Measurements from ENCODE around the gene ARHGEF28. TPM values are rescaled to one million over a fixed set of nuclear protein-coding genes. Genes with fewer than 3 reads are reported as not detected.

ARHGEF28 gene
- total RNA-seq, 1 donor from 2014 or later, result 44.9 TPM

GRCh38 chr5:73706963-73707362 lies 81.0 kb downstream of the ARHGEF28 start:
- no peak for DNase-seq (ENCODE audit: extremely low spot score, unreplicated experiment)
- peaks cover 16% of the 10 kb centered on the region for H3K9me3 Mint-ChIP-seq (ENCODE audit: unreplicated experiment)
- peaks cover 25% of the 10 kb centered on the region for H3K36me3 Mint-ChIP-seq (ENCODE audit: unreplicated experiment)
- no peak overlapping the region for H3K4me3 Mint-ChIP-seq (ENCODE audit: unreplicated experiment)
- no peaks in the 10 kb centered on the region for H3K27me3 Mint-ChIP-seq (ENCODE audit: unreplicated experiment)
- TF ChIP-seq CTCF (IDR thresholded peaks at IDR 0.05), result no peak
- peaks cover 22% of the 10 kb centered on the region for H3K4me1 Mint-ChIP-seq (ENCODE audit: unreplicated experiment)
- no peak overlapping the region for H3K27ac Mint-ChIP-seq (ENCODE audit: unreplicated experiment)

- H3K4me3 Mint-ChIP-seq (ENCODE audit: unreplicated experiment), result no peak overlapping the region
- peaks cover 24% of the 10 kb centered on the region for H3K4me1 Mint-ChIP-seq (ENCODE audit: unreplicated experiment)
- H3K27me3 Mint-ChIP-seq (ENCODE audit: unreplicated experiment), result no peaks in the 10 kb centered on the region
- peaks cover 31% of the 10 kb centered on the region for H3K36me3 Mint-ChIP-seq (ENCODE audit: unreplicated experiment)
- no peak for DNase-seq (ENCODE audit: extremely low spot score, unreplicated experiment)
- no peak overlapping the region for H3K27ac Mint-ChIP-seq (ENCODE audit: unreplicated experiment)
- peaks cover 16% of the 10 kb centered on the region for H3K9me3 Mint-ChIP-seq (ENCODE audit: unreplicated experiment)
- TF ChIP-seq CTCF (IDR thresholded peaks at IDR 0.05), result no peak
Measured at GRCh38 chr5:73709536-73710129, 83.6 kb downstream of the ARHGEF28 start.

GRCh38 chr5:73716284-73716808 lies 90.3 kb downstream of the ARHGEF28 start:
- peaks cover 19% of the 10 kb centered on the region for H3K4me1 Mint-ChIP-seq (ENCODE audit: unreplicated experiment)
- H3K4me3 Mint-ChIP-seq (ENCODE audit: unreplicated experiment), result no peak overlapping the region
- H3K27ac Mint-ChIP-seq (ENCODE audit: unreplicated experiment), result no peak overlapping the region
- DNase-seq (ENCODE audit: extremely low spot score, unreplicated experiment), result no peak
- no peaks in the 10 kb centered on the region for H3K27me3 Mint-ChIP-seq (ENCODE audit: unreplicated experiment)
- no peaks in the 10 kb centered on the region for H3K9me3 Mint-ChIP-seq (ENCODE audit: unreplicated experiment)
- no peak for TF ChIP-seq CTCF (IDR thresholded peaks at IDR 0.05)
- H3K36me3 Mint-ChIP-seq (ENCODE audit: unreplicated experiment), result peaks cover 21% of the 10 kb centered on the region

GRCh38 chr5:73718762-73719161 lies 92.8 kb downstream of the ARHGEF28 start:
- no peak for DNase-seq (ENCODE audit: extremely low spot score, unreplicated experiment)
- no peak for TF ChIP-seq CTCF (IDR thresholded peaks at IDR 0.05)
- no peaks in the 10 kb centered on the region for H3K9me3 Mint-ChIP-seq (ENCODE audit: unreplicated experiment)
- H3K27me3 Mint-ChIP-seq (ENCODE audit: unreplicated experiment), result no peaks in the 10 kb centered on the region
- peaks cover 16% of the 10 kb centered on the region for H3K36me3 Mint-ChIP-seq (ENCODE audit: unreplicated experiment)
- peaks cover 29% of the 10 kb centered on the region for H3K4me1 Mint-ChIP-seq (ENCODE audit: unreplicated experiment)
- H3K27ac Mint-ChIP-seq (ENCODE audit: unreplicated experiment), result no peak overlapping the region
- no peak overlapping the region for H3K4me3 Mint-ChIP-seq (ENCODE audit: unreplicated experiment)

GRCh38 chr5:73719632-73720031 lies 93.6 kb downstream of the ARHGEF28 start:
- Mint-ChIP-seq H3K27ac (ENCODE audit: unreplicated experiment) (no peak overlapping the region), H3K27me3 (ENCODE audit: unreplicated experiment) (no peaks in the 10 kb centered on the region), H3K4me3 (ENCODE audit: unreplicated experiment) (no peak overlapping the region), H3K36me3 (ENCODE audit: unreplicated experiment) (peaks cover 17% of the 10 kb centered on the region), H3K9me3 (ENCODE audit: unreplicated experiment) (no peaks in the 10 kb centered on the region), H3K4me1 (ENCODE audit: unreplicated experiment) (peaks cover 34% of the 10 kb centered on the region)
- no peak for TF ChIP-seq CTCF (IDR thresholded peaks at IDR 0.05)
- DNase-seq (ENCODE audit: extremely low spot score, unreplicated experiment), result no peak

All from osteocyte (in vitro differentiated cells).